K562 (cell line): ENCODE data around the gene ABCG1.

Experiments
- CTCF ChIP-seq, 3 experiments: IDR thresholded peaks in 2 of 3; conservative IDR thresholded peaks in 1 of 3; 2 replicates each; pipeline ENCODE4 v1.5.1; 2011 to 2012; ENCODE audit warnings: low read length in 3 of 3, mild to moderate bottlenecking in 3 of 3, control low read depth in 2 of 3, improper control_type of control experiment in 1 of 3, inconsistent platforms in 1 of 3, low read depth in 1 of 3, mixed read lengths in 1 of 3, moderate library complexity in 1 of 3; ENCODE audit not compliant: insufficient read depth in 2 of 3
- NFE2 ChIP-seq: IDR thresholded peaks from 2 replicates; pipeline ENCODE4 v1.6.1; 2014; ENCODE audit warnings: antibody characterized with exemption, low read depth
- PML ChIP-seq: IDR thresholded peaks from 2 replicates; pipeline ENCODE4 v1.6.1; 2012; ENCODE audit warnings: low read length, inconsistent platforms
- USF1 ChIP-seq: sonication (generic); formaldehyde crosslinking; IDR thresholded peaks from 2 replicates; pipeline ENCODE4 v1.9.0; 2022; ENCODE audit warnings: mild to moderate bottlenecking, missing genetic modification reagents
- ZNF830 ChIP-seq: fragments of 250-450 bp; sonication (Bioruptor Pico); IDR thresholded peaks from 2 replicates; pipeline ENCODE4 v1.5.0; 2021; ENCODE audit warnings: mild to moderate bottlenecking

DNA sequence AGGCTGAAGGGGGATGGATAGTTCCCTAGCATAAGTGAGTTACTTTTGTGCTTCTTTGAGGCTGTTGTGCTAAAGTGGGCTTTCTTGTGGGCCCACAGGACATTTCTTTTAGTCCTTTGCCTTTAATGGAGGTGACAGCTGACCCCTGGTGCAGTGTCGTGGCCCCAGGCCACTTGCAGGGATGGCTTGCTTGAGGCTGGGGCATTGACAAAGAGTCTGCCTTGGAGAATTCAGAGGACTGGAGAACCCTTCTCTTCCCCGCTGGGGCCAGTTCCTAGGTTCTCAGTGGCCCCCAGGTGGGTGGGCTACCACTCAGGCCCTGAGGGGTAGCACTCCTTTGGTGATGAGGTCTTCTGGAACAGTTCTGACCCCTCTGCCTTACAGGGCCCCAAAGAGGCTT lies 12.8 kb downstream of the ABCG1 start:
- no peak for TF ChIP-seq CTCF (IDR thresholded peaks at IDR 0.05 in 2 of 3, conservative IDR thresholded peaks at IDR 0.05 in 1 of 3; ENCODE audit: insufficient read depth in 2 of 3, low read depth in 1 of 3, low read length in 3 of 3)
- TF ChIP-seq USF1 (CRISPR knock-in tag): no peak
- TF ChIP-seq NFE2: no peak
- TF ChIP-seq PML: no peak
- no peak for TF ChIP-seq ZNF830
